Astrocyte (in vitro differentiated cells and primary cell): Measurements from ENCODE around the gene PVALEF. TPM values are rescaled to one million over a fixed set of nuclear protein-coding genes. Genes with fewer than 3 reads are reported as not detected.

Experiments used
- DNase-seq: peaks from one replicate; pipeline ENCODE4 v3.0.0-alpha.2; 2010; ENCODE audit warnings: low read depth
- FAIRE-seq: peaks from 2 replicates; lab custom pipeline; 2011; peaks lifted over from hg19 to GRCh38; lab: Jason Lieb, UNC
- H2AFZ ChIP-seq: 2 replicates; pipeline ENCODE4 v1.6.0; 2012; ENCODE audit warnings: low read depth, low read length, inconsistent platforms
- H3K27ac ChIP-seq: 2 replicates; pipeline ENCODE4 v1.5.1; 2011; ENCODE audit warnings: low read depth, low read length, inconsistent platforms
- H3K27me3 ChIP-seq: 2 replicates; pipeline ENCODE4 v1.6.0; 2011; ENCODE audit warnings: low read length, inconsistent platforms; ENCODE audit not compliant: insufficient read depth
- H3K36me3 ChIP-seq: 2 replicates; pipeline ENCODE4 v1.5.1; 2011; ENCODE audit warnings: low read length, inconsistent platforms; ENCODE audit not compliant: insufficient read depth
- H3K4me1 ChIP-seq: 2 replicates; pipeline ENCODE4 v1.5.1; 2011; ENCODE audit warnings: low read length, inconsistent platforms; ENCODE audit not compliant: insufficient read depth
- H3K4me2 ChIP-seq: 2 replicates; pipeline ENCODE4 v1.6.0; 2012; ENCODE audit warnings: low read length, inconsistent platforms
- H3K4me3 ChIP-seq: 2 replicates; pipeline ENCODE4 v1.5.1; 2011; ENCODE audit warnings: low read depth, mild to moderate bottlenecking, low read length, inconsistent platforms; ENCODE audit not compliant: insufficient read depth
- H3K79me2 ChIP-seq: 2 replicates; pipeline ENCODE4 v1.6.0; 2012; ENCODE audit warnings: mild to moderate bottlenecking, low read length, inconsistent platforms; ENCODE audit not compliant: insufficient read depth
- H3K9ac ChIP-seq: 2 replicates; pipeline ENCODE4 v1.6.0; 2012; ENCODE audit warnings: mild to moderate bottlenecking, low read length, inconsistent platforms
- H3K9me3 ChIP-seq: 2 replicates; pipeline ENCODE4 v1.5.1; 2012; ENCODE audit warnings: low read depth, mild to moderate bottlenecking, low read length, inconsistent platforms; ENCODE audit not compliant: insufficient read depth
- H4K20me1 ChIP-seq: 2 replicates; pipeline ENCODE4 v1.6.0; 2012; ENCODE audit warnings: low read length, inconsistent platforms; ENCODE audit not compliant: insufficient read depth
- H3K27ac Mint-ChIP-seq: one replicate; pipeline ENCODE4 v1.8.0; 2021; ENCODE audit warnings: mild to moderate bottlenecking, mixed read lengths; ENCODE audit not compliant: unreplicated experiment
- H3K27me3 Mint-ChIP-seq: one replicate; pipeline ENCODE4 v1.8.0; 2021; ENCODE audit warnings: low read depth, mixed read lengths; ENCODE audit not compliant: unreplicated experiment
- H3K36me3 Mint-ChIP-seq: one replicate; pipeline ENCODE4 v1.8.0; 2021; ENCODE audit warnings: low read depth, mixed read lengths; ENCODE audit not compliant: unreplicated experiment
- H3K4me1 Mint-ChIP-seq: one replicate; pipeline ENCODE4 v1.8.0; 2021; ENCODE audit warnings: low read depth, mixed read lengths; ENCODE audit not compliant: unreplicated experiment
- H3K4me3 Mint-ChIP-seq: one replicate; pipeline ENCODE4 v1.8.0; 2021; ENCODE audit warnings: mild to moderate bottlenecking, moderate library complexity, mixed read lengths; ENCODE audit not compliant: unreplicated experiment
- H3K9me3 Mint-ChIP-seq: one replicate; pipeline ENCODE4 v1.8.0; 2021; ENCODE audit warnings: mild to moderate bottlenecking, mixed read lengths; ENCODE audit not compliant: unreplicated experiment
- CTCF ChIP-seq: IDR thresholded peaks from 2 replicates; pipeline ENCODE4 v1.5.1; 2011; ENCODE audit warnings: low read depth, mild to moderate bottlenecking, inconsistent platforms, low read length, moderate library complexity; ENCODE audit not compliant: insufficient read depth
- EZH2 ChIP-seq: IDR thresholded peaks from 2 replicates; pipeline ENCODE4 v1.6.1; 2012; ENCODE audit warnings: mild to moderate bottlenecking, low read length, inconsistent platforms; ENCODE audit not compliant: insufficient read depth
- total RNA-seq: library from RNA; stranded (reverse); gene quantifications from 2 replicates; pipeline ENCODE4 v1.2.1, GENCODE V29; 2021

The PVALEF gene
- total RNA-seq, 1 donor from 2014 or later: not detected

GRCh38 chr17:81118308-81119221 lies 46.7 kb upstream of the PVALEF start:
- Histone ChIP-seq H3K9ac (peak overlapping the region; percentile 60), H3K27ac (no peak overlapping the region), H3K9me3 (no peaks in the 10 kb centered on the region), H3K4me1 (peaks cover 8% of the 10 kb centered on the region), H3K79me2 (no peaks in the 10 kb centered on the region), H3K4me2 (peak overlapping the region; percentile 85), H3K27me3 (peaks cover 3% of the 10 kb centered on the region), H2AFZ (no peak overlapping the region), H3K36me3 (no peaks in the 10 kb centered on the region), H4K20me1 (no peaks in the 10 kb centered on the region), H3K4me3 (peak overlapping the region; percentile 55)
- Mint-ChIP-seq H3K4me1 (peaks cover 2% of the 10 kb centered on the region), H3K9me3 (no peaks in the 10 kb centered on the region), H3K27ac (peak overlapping the region; percentile 66), H3K36me3 (no peaks in the 10 kb centered on the region), H3K4me3 (no peak overlapping the region), H3K27me3 (no peaks in the 10 kb centered on the region)
- DNase-seq: no peak
- no peak for FAIRE-seq
- TF ChIP-seq EZH2: no peak
- no peak for TF ChIP-seq CTCF

GRCh38 chr17:81119223-81120148 lies 45.8 kb upstream of the PVALEF start:
- no peak for FAIRE-seq
- H4K20me1 ChIP-seq: no peaks in the 10 kb centered on the region
- no peaks in the 10 kb centered on the region for H3K36me3 ChIP-seq
- no peak overlapping the region for H3K27ac ChIP-seq
- Mint-ChIP-seq H3K4me1 (peaks cover 2% of the 10 kb centered on the region), H3K9me3 (no peaks in the 10 kb centered on the region), H3K4me3 (peak overlapping the region; percentile 52), H3K27me3 (peaks cover 1% of the 10 kb centered on the region), H3K36me3 (no peaks in the 10 kb centered on the region), H3K27ac (peak overlapping the region; percentile 47)
- peak overlapping the region; percentile 85 for H3K4me2 ChIP-seq
- H3K9ac ChIP-seq: peak overlapping the region; percentile 60
- H3K9me3 ChIP-seq: no peaks in the 10 kb centered on the region
- no peaks in the 10 kb centered on the region for H3K79me2 ChIP-seq
- H3K27me3 ChIP-seq: peaks cover 3% of the 10 kb centered on the region
- peaks cover 8% of the 10 kb centered on the region for H3K4me1 ChIP-seq
- peak overlapping the region; percentile 55 for H3K4me3 ChIP-seq
- peak overlapping the region; percentile 77 for H2AFZ ChIP-seq
- TF ChIP-seq CTCF (no peak), EZH2 (no peak)
- DNase-seq: peak; percentile 87
